HG03457 (cell line): ENCODE results near the gene OBSL1.

ENCODE experiments used
- ATAC-seq: cut with Tn5 transposase; IDR thresholded peaks from one replicate; pipeline ENCODE4 v1.9.1; 2021; ENCODE audit warnings: moderate number of reproducible peaks; ENCODE audit not compliant: unreplicated experiment

OBSL1 gene

DNA sequence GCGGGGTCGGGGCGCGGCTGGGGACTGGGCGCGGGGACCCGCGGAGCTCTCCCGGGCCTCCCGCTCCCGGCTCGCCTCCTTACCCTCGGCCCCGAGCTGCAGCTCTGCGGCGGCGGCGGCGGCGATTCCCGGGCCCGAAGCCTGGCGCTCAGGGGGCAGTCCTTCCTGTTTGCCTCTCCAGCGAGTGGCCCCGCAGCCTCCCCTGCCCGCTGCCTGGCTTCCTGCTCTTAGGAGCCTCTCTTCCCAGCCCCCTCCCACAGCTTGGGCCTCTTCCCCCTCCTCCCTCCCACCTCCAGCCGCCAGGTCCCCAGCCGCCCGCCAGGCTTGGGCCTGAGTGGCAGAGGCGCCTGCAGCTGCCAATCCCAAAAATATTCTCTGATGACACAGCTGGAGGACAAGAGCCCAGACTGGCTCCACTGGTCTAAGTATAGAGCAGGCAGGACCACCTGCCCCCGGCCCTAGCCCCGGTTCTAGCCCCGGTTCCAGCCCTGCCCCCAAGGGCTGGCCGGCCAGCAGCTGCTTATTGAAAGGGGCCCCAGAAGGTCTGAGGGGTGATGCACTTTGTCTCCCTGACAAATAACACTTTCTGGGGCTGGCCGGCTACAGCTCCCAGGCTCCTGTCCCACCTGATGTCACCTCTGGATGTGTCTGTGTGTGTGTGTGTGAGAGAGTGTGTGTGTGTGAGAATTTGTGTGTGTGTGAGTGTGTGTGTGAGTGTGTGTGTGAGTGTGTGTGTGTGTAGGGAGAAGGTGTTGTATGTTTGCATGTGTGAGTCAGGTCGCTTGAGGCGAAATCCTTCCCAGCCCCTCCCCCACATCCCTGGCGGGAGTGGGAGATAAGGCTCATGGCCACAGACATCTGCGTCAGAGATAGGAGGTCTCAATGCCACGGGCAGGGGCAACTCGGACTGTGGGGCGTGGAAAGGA lies at the start of gene OBSL1:
Gene OBSL1 (minus strand): TSS at position 229 of the 926 bp plus-strand sequence. CDS start 307 bp downstream, outside the sequence.
- no peak for ATAC-seq

DNA sequence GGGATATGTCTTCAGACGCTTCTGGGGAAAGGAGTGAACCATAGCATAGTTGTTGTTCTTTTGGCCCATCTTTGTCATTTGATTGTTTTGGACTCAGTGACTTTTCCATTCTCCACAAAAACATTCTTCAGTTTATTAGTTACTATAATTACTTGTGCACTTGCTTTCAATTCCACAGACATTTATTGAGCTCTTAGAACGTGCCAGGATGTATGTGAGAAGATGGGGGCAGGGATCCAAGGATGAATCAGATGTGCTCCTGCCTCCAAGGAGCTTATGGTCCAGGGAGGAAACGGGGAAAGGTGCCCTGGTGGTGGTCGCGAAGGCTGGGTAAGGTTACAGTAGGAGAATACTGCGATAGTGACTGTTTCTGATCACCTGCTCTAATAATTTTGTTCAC lies 49.2 kb upstream of the OBSL1 start:
- no peak for ATAC-seq

DNA sequence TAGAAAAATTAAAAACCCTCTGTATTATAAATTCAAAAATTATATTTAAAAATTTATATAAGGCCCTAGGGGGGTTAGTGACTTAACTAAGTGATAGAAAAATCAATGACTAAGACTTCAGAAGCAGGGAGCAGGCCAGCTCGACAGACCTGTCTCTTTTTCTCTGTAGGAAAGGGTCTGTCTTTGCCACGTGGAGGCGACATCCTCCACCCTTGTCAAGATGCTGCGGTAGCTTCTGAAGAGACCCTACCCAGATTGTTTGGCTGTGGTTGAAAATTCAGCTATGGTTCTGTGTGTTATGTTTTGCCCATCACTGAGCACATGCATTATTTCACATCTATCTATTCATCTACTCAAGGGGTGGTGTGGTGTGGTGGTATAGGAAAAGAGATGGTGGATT lies 47.9 kb upstream of the OBSL1 start:
- ATAC-seq: no peak

GRCh38 chr2:219618733-219619122 lies 47.4 kb upstream of the OBSL1 start:
- no peak for ATAC-seq

DNA sequence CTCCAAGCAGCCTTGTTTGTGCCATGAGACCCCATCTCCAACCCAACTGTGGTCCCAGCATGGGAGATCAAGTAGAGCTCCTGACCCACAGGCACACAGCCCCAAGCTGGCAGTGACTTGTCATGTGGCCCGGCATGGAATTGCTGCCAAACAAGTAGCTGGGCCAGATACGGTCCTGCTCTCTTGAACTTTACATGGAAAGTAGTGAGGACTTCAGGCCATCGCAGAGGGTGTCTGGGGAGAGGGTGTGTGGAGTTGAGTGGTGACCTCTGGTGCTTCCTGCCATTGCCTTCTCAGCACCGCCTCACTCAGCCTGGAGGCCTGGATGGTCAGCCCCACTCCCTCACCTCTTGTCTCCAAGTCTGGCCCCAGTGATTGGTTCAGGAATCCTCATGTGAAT lies 45.2 kb upstream of the OBSL1 start:
- ATAC-seq: no peak

- no peak for ATAC-seq
Observed at GRCh38 chr2:219615894-219616293, 44.6 kb upstream of the OBSL1 start.

DNA sequence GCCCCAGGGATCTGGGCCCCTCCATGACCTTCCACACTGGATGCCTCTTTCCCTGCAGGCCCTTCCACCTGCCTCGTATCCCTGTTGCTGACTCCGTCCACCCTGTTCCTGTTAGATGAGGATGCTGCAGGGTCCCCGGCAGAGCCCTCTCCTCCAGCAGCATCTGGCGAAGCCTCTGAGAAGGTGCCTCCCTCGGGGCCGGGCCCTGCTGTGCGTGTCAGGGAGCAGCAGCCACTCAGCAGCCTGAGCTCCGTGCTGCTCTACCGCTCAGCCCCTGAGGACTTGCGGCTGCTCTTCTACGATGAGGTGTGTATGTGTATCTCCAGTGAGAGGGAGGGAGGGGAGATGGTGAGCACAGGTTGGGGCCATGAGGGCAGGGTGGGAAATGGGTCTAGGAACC lies 43.7 kb upstream of the OBSL1 start:
- no peak for ATAC-seq

- no peak for ATAC-seq
Observed at GRCh38 chr2:219614076-219614860, 42.9 kb upstream of the OBSL1 start.

DNA sequence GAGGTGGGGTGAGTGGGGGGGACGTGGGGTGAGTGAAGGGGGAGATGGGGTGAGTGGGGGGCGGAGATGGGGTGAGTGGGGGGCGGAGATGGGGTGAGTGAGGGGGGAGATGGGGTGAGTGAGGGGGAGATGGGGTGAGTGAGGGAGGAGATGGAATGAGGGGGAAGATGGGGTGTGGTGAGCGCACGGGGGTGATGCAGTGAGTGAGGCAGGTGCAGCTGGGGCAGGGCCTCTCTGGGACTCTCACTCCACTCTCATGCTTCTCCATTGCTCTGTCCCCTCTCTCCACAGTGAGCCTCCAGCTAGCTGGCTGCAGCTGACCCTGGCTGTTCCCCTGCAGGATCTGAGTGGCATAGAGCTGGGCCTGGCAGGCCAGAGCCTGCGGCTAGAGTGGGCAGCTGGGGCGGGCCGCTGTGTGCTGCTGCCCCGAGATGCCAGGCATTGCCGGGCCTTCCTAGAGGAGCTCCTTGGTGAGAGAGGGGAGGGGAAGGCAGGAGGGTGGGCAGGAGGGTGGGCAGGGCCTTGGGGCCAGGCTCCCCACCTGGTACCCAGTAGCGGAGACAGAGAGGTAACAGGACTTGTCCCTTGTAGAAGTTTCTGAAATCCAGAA lies 42.2 kb upstream of the OBSL1 start:
- no peak for ATAC-seq

DNA sequence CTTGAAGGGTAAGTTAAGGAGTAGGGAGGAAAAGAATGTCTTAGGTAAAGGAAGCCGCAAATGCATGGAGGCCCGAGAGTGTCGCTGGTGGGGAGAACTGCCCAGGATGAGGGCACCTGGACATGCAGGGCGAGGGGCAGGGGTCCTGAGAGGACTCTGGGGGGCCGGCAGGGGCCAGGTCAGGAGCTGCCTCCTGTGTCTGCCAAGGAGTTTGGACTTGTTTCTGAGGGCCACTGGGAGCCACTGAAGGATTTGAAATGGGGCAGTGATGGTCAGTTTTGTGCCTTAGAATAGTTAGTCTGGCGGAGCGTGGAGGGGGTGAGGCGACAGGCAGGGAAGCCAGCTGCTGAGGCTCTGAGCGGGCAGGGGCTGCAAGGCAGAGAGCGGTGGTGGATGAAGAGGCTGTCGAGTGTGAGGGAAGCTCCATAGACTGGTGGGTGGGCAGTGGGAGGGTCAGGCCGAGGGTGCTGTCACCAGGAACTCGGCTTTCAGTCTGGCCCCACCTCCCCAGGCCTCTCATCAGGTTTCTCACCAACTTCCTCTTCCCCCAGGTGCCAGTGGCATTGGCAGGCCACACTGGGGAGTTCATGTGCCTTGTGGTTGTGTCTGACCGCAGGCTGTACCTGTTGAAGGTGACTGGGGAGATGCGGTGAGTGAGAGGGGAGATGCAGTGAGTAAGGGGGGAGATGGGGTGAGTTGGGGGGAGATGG lies 41.4 kb upstream of the OBSL1 start:
- ATAC-seq: no peak

GRCh38 chr2:219611866-219612576 lies 40.7 kb upstream of the OBSL1 start:
- ATAC-seq: no peak

- no peak for ATAC-seq
Observed at GRCh38 chr2:219611306-219611705, 40.0 kb upstream of the OBSL1 start.

GRCh38 chr2:219609149-219609750 lies 37.9 kb upstream of the OBSL1 start:
- no peak for ATAC-seq

GRCh38 chr2:219608399-219608964 lies 37.1 kb upstream of the OBSL1 start:
- ATAC-seq: no peak

GRCh38 chr2:219607931-219608330 lies 36.6 kb upstream of the OBSL1 start:
- no peak for ATAC-seq

DNA sequence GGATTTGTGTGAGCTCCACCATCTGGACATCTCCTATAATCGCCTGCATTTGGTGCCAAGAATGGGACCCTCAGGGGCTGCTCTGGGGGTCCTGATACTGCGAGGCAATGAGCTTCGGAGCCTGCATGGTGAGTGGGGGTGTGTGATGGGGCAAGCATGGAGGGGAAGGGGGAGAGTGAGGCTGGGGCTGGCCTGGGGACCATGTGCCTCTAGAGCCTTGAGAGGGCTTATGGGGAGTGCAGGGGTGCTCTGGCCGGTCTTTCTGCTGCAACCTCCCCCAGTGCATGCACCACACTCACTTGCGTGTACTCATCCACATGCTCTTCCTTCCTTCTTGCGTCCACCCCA lies 34.2 kb upstream of the OBSL1 start:
- no peak for ATAC-seq

DNA sequence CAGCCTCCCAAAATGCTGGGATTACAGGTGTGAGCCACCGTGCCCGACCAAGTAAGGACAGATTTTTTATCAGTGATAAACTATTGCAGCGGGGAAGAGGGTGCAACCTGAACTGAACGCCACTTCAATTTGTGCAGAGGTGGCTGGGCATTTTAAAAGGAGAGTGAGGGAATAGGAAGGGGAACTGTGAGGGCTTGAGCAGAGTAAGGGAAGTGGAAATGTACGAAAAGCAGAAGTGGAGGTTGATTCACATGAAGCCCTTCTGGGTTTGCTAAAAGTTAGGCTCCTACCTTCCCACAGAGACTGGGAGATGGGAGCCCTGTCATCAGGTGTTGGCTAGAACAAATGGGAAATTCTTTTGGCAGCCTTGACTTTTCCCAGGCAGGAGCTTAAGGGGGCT lies 32.4 kb upstream of the OBSL1 start:
- no peak for ATAC-seq

- no peak for ATAC-seq
Observed at GRCh38 chr2:219598308-219599078, 27.2 kb upstream of the OBSL1 start.
